Trophoblast cell (in vitro differentiated cells and primary cell): Measurements from ENCODE around the gene GPD1.

Experiments used
- DNase-seq, 2 donors: peaks; one replicate each; pipeline ENCODE4 v3.0.0-alpha.2; 2016
- H2AFZ ChIP-seq: 2 replicates; pipeline ENCODE4 v1.6.1; 2013; ENCODE audit warnings: low read length, moderate library complexity, mild to moderate bottlenecking; ENCODE audit not compliant: insufficient read depth, poor library complexity
- H2AK5ac ChIP-seq: 2 replicates; pipeline ENCODE4 v1.6.1; 2013; ENCODE audit warnings: mild to moderate bottlenecking, low read length
- H2BK120ac ChIP-seq: 2 replicates; pipeline ENCODE4 v1.6.1; 2013; ENCODE audit warnings: low read length, mild to moderate bottlenecking, moderate library complexity; ENCODE audit not compliant: insufficient read depth, poor library complexity
- H2BK12ac ChIP-seq: 2 replicates; pipeline ENCODE4 v1.6.1; 2013; ENCODE audit warnings: mild to moderate bottlenecking, low read length, moderate library complexity
- H2BK5ac ChIP-seq: 2 replicates; pipeline ENCODE4 v1.6.1; 2013; ENCODE audit warnings: low read length, low read depth, moderate library complexity, mild to moderate bottlenecking; ENCODE audit not compliant: poor library complexity
- H3K14ac ChIP-seq: 2 replicates; pipeline ENCODE4 v1.6.1; 2013; ENCODE audit warnings: mild to moderate bottlenecking, low read length
- H3K18ac ChIP-seq: 2 replicates; pipeline ENCODE4 v1.6.1; 2013; ENCODE audit warnings: mild to moderate bottlenecking, low read length
- H3K23ac ChIP-seq: 2 replicates; pipeline ENCODE4 v1.6.1; 2013; ENCODE audit warnings: low read length
- H3K27ac ChIP-seq: 2 replicates; pipeline ENCODE4 v1.5.1; 2013; ENCODE audit warnings: low read depth, mild to moderate bottlenecking, inconsistent platforms, low read length, moderate library complexity
- H3K27me3 ChIP-seq: 2 replicates; pipeline ENCODE4 v1.6.1; 2013; ENCODE audit warnings: inconsistent platforms, mild to moderate bottlenecking, low read length, moderate library complexity; ENCODE audit not compliant: insufficient read depth
- H3K36me3 ChIP-seq, 2 experiments: 1 replicate in 1 of 2; 2 replicates in 1 of 2; pipeline ENCODE4 v1.6.1; 2013; ENCODE audit warnings: low read length in 2 of 2, mild to moderate bottlenecking in 2 of 2, moderate library complexity in 1 of 2; ENCODE audit not compliant: insufficient read depth in 2 of 2, control insufficient read depth in 1 of 2
- H3K4ac ChIP-seq: 2 replicates; pipeline ENCODE4 v1.6.1; 2013; ENCODE audit warnings: low read depth, mild to moderate bottlenecking, low read length, moderate library complexity
- H3K4me1 ChIP-seq, 2 experiments: 1 replicate in 1 of 2; 2 replicates in 1 of 2; pipeline ENCODE4 v1.6.1; 2013; ENCODE audit warnings: low read length in 2 of 2, mild to moderate bottlenecking in 2 of 2, moderate library complexity in 1 of 2; ENCODE audit not compliant: insufficient read depth in 2 of 2, control insufficient read depth in 1 of 2
- H3K4me2 ChIP-seq: 2 replicates; pipeline ENCODE4 v1.6.1; 2013; ENCODE audit warnings: inconsistent platforms, mild to moderate bottlenecking, low read length, moderate library complexity
- H3K4me3 ChIP-seq: 2 replicates; pipeline ENCODE4 v1.5.1; 2013; ENCODE audit warnings: mild to moderate bottlenecking, low read depth, low read length, inconsistent platforms
- H3K79me1 ChIP-seq: one replicate; pipeline ENCODE4 v1.6.1; 2013; ENCODE audit warnings: low read length
- H3K79me2 ChIP-seq: 2 replicates; pipeline ENCODE4 v1.6.1; 2013; ENCODE audit warnings: low read length, mild to moderate bottlenecking; ENCODE audit not compliant: control insufficient read depth, insufficient read depth, poor library complexity
- H3K9ac ChIP-seq: 2 replicates; pipeline ENCODE4 v1.6.1; 2013; ENCODE audit warnings: mild to moderate bottlenecking, low read length
- H3K9me3 ChIP-seq: 2 replicates; pipeline ENCODE4 v1.6.1; 2013; ENCODE audit warnings: low read depth, mild to moderate bottlenecking, control low read depth, inconsistent platforms, low read length; ENCODE audit not compliant: insufficient read depth
- H4K12ac ChIP-seq: 2 replicates; pipeline ENCODE4 v1.6.1; 2013; ENCODE audit warnings: low read depth, mild to moderate bottlenecking, low read length, moderate library complexity
- H4K8ac ChIP-seq: 2 replicates; pipeline ENCODE4 v1.6.1; 2013; ENCODE audit warnings: low read depth, mild to moderate bottlenecking, low read length, moderate library complexity
- H4K91ac ChIP-seq: one replicate; pipeline ENCODE4 v1.6.1; 2013; ENCODE audit warnings: low read depth, mild to moderate bottlenecking, low read length, moderate library complexity
- WGBS: extraction: QIAGEN DNeasy Blood & Tissue Kit; methylation state at CpG from one replicate; pipeline ENCODE4 v1.1.7; 2013; ENCODE audit warnings: missing lambda C conversion rate; ENCODE audit not compliant: insufficient read length, insufficient coverage; ENCODE audit errors: extremely low coverage; 5-methylcytosine and 5-hydroxymethylcytosine counted together

GPD1 gene

DNA sequence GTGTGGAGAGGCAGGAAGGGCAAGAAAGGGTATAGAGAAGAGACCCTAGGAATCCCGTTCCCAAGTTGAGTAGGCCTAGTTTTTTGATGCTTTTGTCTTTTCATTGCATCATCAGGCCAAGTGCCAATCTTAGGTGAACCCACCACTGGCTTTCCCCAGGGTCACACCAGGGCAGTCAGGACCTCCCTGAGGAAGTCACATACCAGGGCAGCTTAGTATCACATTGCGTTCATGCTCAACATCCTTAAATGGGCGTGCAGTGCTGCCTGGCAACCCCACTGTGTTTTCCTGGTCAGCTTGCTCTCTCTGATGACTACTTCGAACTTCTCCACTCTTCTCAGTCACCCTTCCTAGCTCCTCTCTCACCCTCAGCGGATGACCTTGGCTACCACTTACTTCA lies 37.4 kb upstream of the GPD1 start:
- Histone ChIP-seq H2AK5ac (no peak overlapping the region), H3K36me3 (no peaks in the 10 kb centered on the region), H3K14ac (no peak overlapping the region), H4K91ac (no peak overlapping the region), H2BK120ac (no peak overlapping the region), H2AFZ (no peak overlapping the region), H2BK5ac (no peak overlapping the region), H3K27ac (no peak overlapping the region), H4K12ac (no peak overlapping the region), H3K4me3 (no peak overlapping the region), H3K23ac (no peak overlapping the region), H3K9me3 (no peaks in the 10 kb centered on the region), H2BK12ac (no peak overlapping the region), H3K4me2 (no peak overlapping the region), H3K79me2 (no peaks in the 10 kb centered on the region), H4K8ac (no peak overlapping the region), H3K9ac (no peak overlapping the region), H3K79me1 (no peaks in the 10 kb centered on the region), H3K18ac (no peak overlapping the region), H3K4me1 (peaks cover 0 to 2% of the 10 kb centered on the region in 2 experiments), H3K27me3 (no peaks in the 10 kb centered on the region), H3K4ac (no peak overlapping the region)
- WGBS = no CpG with 5 or more reads among the region's 5 CpGs
- DNase-seq = peak; percentile 87 to 91

DNA sequence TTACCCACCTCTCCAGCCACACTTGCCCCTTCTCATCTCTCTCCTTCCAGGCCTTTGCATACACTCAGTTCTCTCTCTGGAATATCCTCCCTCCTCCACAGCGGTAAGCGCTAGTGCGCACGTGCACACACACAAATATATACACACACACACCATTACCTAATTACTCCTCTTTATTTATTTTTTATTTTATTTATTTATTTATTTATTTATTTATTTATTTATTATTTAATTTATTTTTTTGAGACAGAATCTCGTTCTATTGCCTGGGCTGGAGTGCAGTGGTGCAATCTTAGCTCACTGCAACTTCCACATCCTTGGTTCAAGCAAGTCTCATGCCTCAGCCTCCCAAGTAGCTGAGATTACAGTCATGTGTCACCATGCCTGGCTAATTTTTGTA lies 34.7 kb upstream of the GPD1 start:
- Histone ChIP-seq H2BK120ac (no peak overlapping the region), H3K27ac (no peak overlapping the region), H3K79me2 (no peaks in the 10 kb centered on the region), H2BK5ac (no peak overlapping the region), H3K79me1 (no peaks in the 10 kb centered on the region), H4K91ac (no peak overlapping the region), H2AK5ac (no peak overlapping the region), H3K9ac (no peak overlapping the region), H2AFZ (no peak overlapping the region), H3K4ac (no peak overlapping the region), H3K27me3 (no peaks in the 10 kb centered on the region), H3K4me2 (no peak overlapping the region), H3K23ac (no peak overlapping the region), H4K12ac (no peak overlapping the region), H3K36me3 (no peaks in the 10 kb centered on the region), H3K4me3 (no peak overlapping the region), H2BK12ac (no peak overlapping the region), H3K18ac (no peak overlapping the region), H3K4me1 (peaks cover 2% of the 10 kb centered on the region in 2 experiments), H4K8ac (no peak overlapping the region), H3K14ac (no peak overlapping the region), H3K9me3 (no peaks in the 10 kb centered on the region)
- no CpG with 5 or more reads among the region's 5 CpGs for WGBS
- no peak for DNase-seq

DNA sequence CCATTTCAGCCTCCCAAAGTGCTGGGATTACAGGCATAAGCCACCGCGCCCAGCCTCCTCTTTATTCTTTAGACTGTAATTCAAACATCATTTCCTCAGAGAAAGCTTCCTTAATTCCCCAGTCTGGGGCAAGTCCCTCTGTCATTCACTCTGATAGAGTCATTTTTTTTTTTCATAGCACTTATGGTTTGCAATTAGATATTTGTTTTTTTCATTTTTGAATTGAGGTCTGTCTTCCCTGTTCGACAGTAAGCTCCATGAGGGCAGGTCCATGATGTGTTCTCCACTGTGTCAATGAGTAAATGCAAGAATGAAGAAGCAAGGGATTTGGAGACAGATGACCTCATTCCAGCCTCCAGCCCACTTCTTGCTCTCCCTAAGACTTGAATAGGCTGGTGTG lies 34.3 kb upstream of the GPD1 start:
- Histone ChIP-seq H3K79me2 (no peaks in the 10 kb centered on the region), H4K12ac (no peak overlapping the region), H2BK5ac (no peak overlapping the region), H3K4me1 (peaks cover 2% of the 10 kb centered on the region in 2 experiments), H4K91ac (no peak overlapping the region), H3K4ac (no peak overlapping the region), H3K27me3 (no peaks in the 10 kb centered on the region), H2BK12ac (no peak overlapping the region), H3K27ac (no peak overlapping the region), H3K9me3 (no peaks in the 10 kb centered on the region), H3K9ac (no peak overlapping the region), H3K18ac (no peak overlapping the region), H3K14ac (no peak overlapping the region), H2AFZ (no peak overlapping the region), H3K4me2 (no peak overlapping the region), H3K23ac (no peak overlapping the region), H3K36me3 (no peaks in the 10 kb centered on the region), H2AK5ac (no peak overlapping the region), H2BK120ac (no peak overlapping the region), H3K4me3 (no peak overlapping the region), H4K8ac (no peak overlapping the region), H3K79me1 (no peaks in the 10 kb centered on the region)
- no peak for DNase-seq
- no CpG with 5 or more reads among the region's 3 CpGs for WGBS

DNA sequence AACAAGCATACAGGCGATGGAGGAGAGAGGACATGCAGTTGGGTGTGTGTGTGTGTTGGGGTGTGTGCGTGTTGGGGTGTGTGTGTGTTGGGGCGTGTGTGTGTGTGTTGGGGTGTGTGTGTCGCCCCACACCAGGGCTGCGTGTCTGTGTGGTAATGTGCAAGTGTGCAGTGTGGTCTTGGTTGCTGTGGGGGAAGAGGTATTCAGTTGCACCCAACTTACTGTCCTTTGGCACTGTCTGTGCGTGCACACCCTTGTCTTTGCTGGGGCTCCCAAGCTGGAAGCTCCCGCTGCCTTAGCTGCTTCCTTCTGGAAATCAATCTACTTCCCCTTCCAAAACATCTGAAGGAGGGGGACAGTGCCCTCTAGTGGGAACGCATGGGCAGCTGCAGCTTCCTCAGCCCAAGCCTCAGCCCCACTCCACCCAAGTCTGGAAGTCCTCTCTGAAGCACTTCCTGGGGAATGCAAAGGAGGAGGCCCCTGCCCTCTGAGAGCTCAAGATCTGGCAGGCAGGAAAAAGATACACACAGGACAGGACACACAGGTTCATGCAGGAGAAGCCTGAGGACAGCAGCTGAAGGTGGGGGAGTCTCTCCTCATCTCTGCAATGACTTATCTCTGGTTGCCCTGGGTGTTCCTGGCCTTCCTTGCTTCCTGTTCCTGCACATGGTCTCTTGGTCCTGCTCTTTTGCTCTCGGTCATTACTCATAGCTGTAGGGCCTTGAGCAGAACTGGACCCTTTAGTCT lies 33.3 kb upstream of the GPD1 start:
- no peak overlapping the region for H2AK5ac ChIP-seq
- peak; percentile 81 to 89 for DNase-seq
- peaks cover 2 to 4% of the 10 kb centered on the region in 2 experiments for H3K4me1 ChIP-seq
- H4K8ac ChIP-seq = peak overlapping the region; percentile 35
- H3K4ac ChIP-seq = no peak overlapping the region
- no peak overlapping the region for H4K91ac ChIP-seq
- no peak overlapping the region for H2BK120ac ChIP-seq
- H3K27me3 ChIP-seq = no peaks in the 10 kb centered on the region
- no peaks in the 10 kb centered on the region for H3K9me3 ChIP-seq
- no peaks in the 10 kb centered on the region for H3K79me1 ChIP-seq
- no peak overlapping the region for H3K23ac ChIP-seq
- H2AFZ ChIP-seq = no peak overlapping the region
- no peak overlapping the region for H3K4me2 ChIP-seq
- H2BK5ac ChIP-seq = no peak overlapping the region
- H3K27ac ChIP-seq = no peak overlapping the region
- no peaks in the 10 kb centered on the region for H3K79me2 ChIP-seq
- no peak overlapping the region for H3K18ac ChIP-seq
- no peak overlapping the region for H3K9ac ChIP-seq
- H3K36me3 ChIP-seq = no peaks in the 10 kb centered on the region
- 100% methylated on average over 2 of the region's 9 CpGs for WGBS
- no peak overlapping the region for H4K12ac ChIP-seq
- H3K14ac ChIP-seq = no peak overlapping the region
- H3K4me3 ChIP-seq = no peak overlapping the region
- no peak overlapping the region for H2BK12ac ChIP-seq
